ENCODE data around the gene RNF145.

RNF145 gene

GRCh38 chr5:159210846-159211245 lies 1.5 kb upstream of the RNF145 start:
- H3K9ac ChIP-seq (ENCODE audit: insufficient read length, low read depth), result no peak overlapping the region
- no peaks in the 10 kb centered on the region for H3K36me3 ChIP-seq (ENCODE audit: insufficient read depth, insufficient read length, low read length)
- no peaks in the 10 kb centered on the region for H3K4me1 ChIP-seq (ENCODE audit: insufficient read depth, insufficient read length)
- no peak overlapping the region for H3K4me3 ChIP-seq (ENCODE audit: insufficient read length, low read depth)
- no peaks in the 10 kb centered on the region for H3K27me3 ChIP-seq (ENCODE audit: insufficient read depth, insufficient read length)
- no peaks in the 10 kb centered on the region for H3K9me3 ChIP-seq (ENCODE audit: insufficient read depth, low read length)
- TF ChIP-seq YY1 (IDR thresholded peaks at IDR 0.05; ENCODE audit: insufficient read depth, insufficient read length), result no peak
- TF ChIP-seq ZNF274 (IDR thresholded peaks at IDR 0.05; ENCODE audit: low read depth, low read length), result no peak
- no peak for TF ChIP-seq SUZ12 (IDR thresholded peaks at IDR 0.05; ENCODE audit: extremely low read depth, insufficient read depth, insufficient read length)
- DNase-seq (ENCODE audit: low read depth, low spot score), result no peak

GRCh38 chr5:159210210-159210661 lies 883 bp upstream of the RNF145 start:
- Histone ChIP-seq H3K4me3 (ENCODE audit: insufficient read length, low read depth) (peak overlapping the region; percentile 86), H3K9ac (ENCODE audit: insufficient read length, low read depth) (peak overlapping the region; percentile 85), H3K27me3 (ENCODE audit: insufficient read depth, insufficient read length) (no peaks in the 10 kb centered on the region), H3K4me1 (ENCODE audit: insufficient read depth, insufficient read length) (no peaks in the 10 kb centered on the region), H3K9me3 (ENCODE audit: insufficient read depth, low read length) (no peaks in the 10 kb centered on the region), H3K36me3 (ENCODE audit: insufficient read depth, insufficient read length, low read length) (no peaks in the 10 kb centered on the region)
- TF ChIP-seq YY1 (IDR thresholded peaks at IDR 0.05; ENCODE audit: insufficient read depth, insufficient read length) (no peak), ZNF274 (IDR thresholded peaks at IDR 0.05; ENCODE audit: low read depth, low read length) (no peak), SUZ12 (IDR thresholded peaks at IDR 0.05; ENCODE audit: extremely low read depth, insufficient read depth, insufficient read length) (no peak)
- DNase-seq (ENCODE audit: low read depth, low spot score), result no peak

GRCh38 chr5:159208514-159209437 lies 577 bp downstream of the RNF145 start:
- H3K9me3 ChIP-seq (ENCODE audit: insufficient read depth, low read length), result no peaks in the 10 kb centered on the region
- H3K27me3 ChIP-seq (ENCODE audit: insufficient read depth, insufficient read length), result no peaks in the 10 kb centered on the region
- peak; percentile 28 for DNase-seq (ENCODE audit: low read depth, low spot score)
- H3K4me1 ChIP-seq (ENCODE audit: insufficient read depth, insufficient read length), result no peaks in the 10 kb centered on the region
- TF ChIP-seq YY1 (IDR thresholded peaks at IDR 0.05; ENCODE audit: insufficient read depth, insufficient read length) (no peak), SUZ12 (IDR thresholded peaks at IDR 0.05; ENCODE audit: extremely low read depth, insufficient read depth, insufficient read length) (no peak), ZNF274 (IDR thresholded peaks at IDR 0.05; ENCODE audit: low read depth, low read length) (no peak)
- no peaks in the 10 kb centered on the region for H3K36me3 ChIP-seq (ENCODE audit: insufficient read depth, insufficient read length, low read length)
- peak overlapping the region; percentile 85 for H3K9ac ChIP-seq (ENCODE audit: insufficient read length, low read depth)
- H3K4me3 ChIP-seq (ENCODE audit: insufficient read length, low read depth), result peak overlapping the region; percentile 86

- H3K27me3 ChIP-seq (ENCODE audit: insufficient read depth, insufficient read length), result no peaks in the 10 kb centered on the region
- DNase-seq (ENCODE audit: low read depth, low spot score), result peak; percentile 52
- H3K9me3 ChIP-seq (ENCODE audit: insufficient read depth, low read length), result no peaks in the 10 kb centered on the region
- peak overlapping the region; percentile 86 for H3K4me3 ChIP-seq (ENCODE audit: insufficient read length, low read depth)
- peak overlapping the region; percentile 85 for H3K9ac ChIP-seq (ENCODE audit: insufficient read length, low read depth)
- H3K4me1 ChIP-seq (ENCODE audit: insufficient read depth, insufficient read length), result no peaks in the 10 kb centered on the region
- no peaks in the 10 kb centered on the region for H3K36me3 ChIP-seq (ENCODE audit: insufficient read depth, insufficient read length, low read length)
- TF ChIP-seq SUZ12 (IDR thresholded peaks at IDR 0.05; ENCODE audit: extremely low read depth, insufficient read depth, insufficient read length), result no peak
These were observed 1.5 kb downstream of the RNF145 start for GRCh38 chr5:159207686-159208513.

GRCh38 chr5:159207222-159207685 lies 2.1 kb downstream of the RNF145 start:
- Histone ChIP-seq H3K36me3 (ENCODE audit: insufficient read depth, insufficient read length, low read length) (peaks cover 3% of the 10 kb centered on the region), H3K9me3 (ENCODE audit: insufficient read depth, low read length) (no peaks in the 10 kb centered on the region), H3K4me3 (ENCODE audit: insufficient read length, low read depth) (peak overlapping the region; percentile 86), H3K9ac (ENCODE audit: insufficient read length, low read depth) (peak overlapping the region; percentile 85), H3K4me1 (ENCODE audit: insufficient read depth, insufficient read length) (no peaks in the 10 kb centered on the region), H3K27me3 (ENCODE audit: insufficient read depth, insufficient read length) (no peaks in the 10 kb centered on the region)
- no peak for DNase-seq (ENCODE audit: low read depth, low spot score)
- TF ChIP-seq ZNF274 (IDR thresholded peaks at IDR 0.05; ENCODE audit: low read depth, low read length) (no peak), SUZ12 (IDR thresholded peaks at IDR 0.05; ENCODE audit: extremely low read depth, insufficient read depth, insufficient read length) (no peak), YY1 (IDR thresholded peaks at IDR 0.05; ENCODE audit: insufficient read depth, insufficient read length) (no peak)

- TF ChIP-seq YY1 (IDR thresholded peaks at IDR 0.05; ENCODE audit: insufficient read depth, insufficient read length) (no peak), SUZ12 (IDR thresholded peaks at IDR 0.05; ENCODE audit: extremely low read depth, insufficient read depth, insufficient read length) (no peak), ZNF274 (IDR thresholded peaks at IDR 0.05; ENCODE audit: low read depth, low read length) (no peak)
- no peak for DNase-seq (ENCODE audit: low read depth, low spot score)
- Histone ChIP-seq H3K9me3 (ENCODE audit: insufficient read depth, low read length) (no peaks in the 10 kb centered on the region), H3K4me3 (ENCODE audit: insufficient read length, low read depth) (no peak overlapping the region), H3K36me3 (ENCODE audit: insufficient read depth, insufficient read length, low read length) (peaks cover 7% of the 10 kb centered on the region), H3K27me3 (ENCODE audit: insufficient read depth, insufficient read length) (no peaks in the 10 kb centered on the region), H3K9ac (ENCODE audit: insufficient read length, low read depth) (no peak overlapping the region), H3K4me1 (ENCODE audit: insufficient read depth, insufficient read length) (no peaks in the 10 kb centered on the region)
These were observed 2.5 kb downstream of the RNF145 start for GRCh38 chr5:159206818-159207217.

GRCh38 chr5:159206368-159206767 lies 3.0 kb downstream of the RNF145 start:
- H3K4me1 ChIP-seq (ENCODE audit: insufficient read depth, insufficient read length), result no peaks in the 10 kb centered on the region
- no peaks in the 10 kb centered on the region for H3K9me3 ChIP-seq (ENCODE audit: insufficient read depth, low read length)
- DNase-seq (ENCODE audit: low read depth, low spot score), result no peak
- H3K36me3 ChIP-seq (ENCODE audit: insufficient read depth, insufficient read length, low read length), result peaks cover 10% of the 10 kb centered on the region
- H3K4me3 ChIP-seq (ENCODE audit: insufficient read length, low read depth), result no peak overlapping the region
- no peaks in the 10 kb centered on the region for H3K27me3 ChIP-seq (ENCODE audit: insufficient read depth, insufficient read length)
- H3K9ac ChIP-seq (ENCODE audit: insufficient read length, low read depth), result no peak overlapping the region
- TF ChIP-seq ZNF274 (IDR thresholded peaks at IDR 0.05; ENCODE audit: low read depth, low read length) (no peak), YY1 (IDR thresholded peaks at IDR 0.05; ENCODE audit: insufficient read depth, insufficient read length) (no peak), SUZ12 (IDR thresholded peaks at IDR 0.05; ENCODE audit: extremely low read depth, insufficient read depth, insufficient read length) (no peak)

Data from NT2/D1 (cell line).